Naive thymus-derived CD4-positive, alpha-beta T cell (primary cell): ENCODE results near the gene ILRUN. TPM values are rescaled to one million over a fixed set of nuclear protein-coding genes. Genes with fewer than 3 reads are reported as not detected.
"Not testable (repeated sequence)": the region's sequence is repeated elsewhere in the genome, so short reads cannot be mapped to it uniquely, and the experiment has no call there.

ENCODE experiments used
- ATAC-seq: fragments of 150-1000 bp; cut with Tn5 transposase; 2 replicates; pipeline ENCODE4 v1.10.0; 2021; ENCODE audit warnings: mild to moderate bottlenecking, moderate library complexity
- CTCF ChIA-PET: fragments of 350-600 bp; sonication (Branson Sonifier 250); formaldehyde crosslinking; loops from one replicate; lab custom pipeline; 2021; ENCODE audit warnings: antibody characterized with exemption; lab: Charles Lee
- POLR2A ChIA-PET: fragments of 350-600 bp; sonication (Branson Sonifier 250); formaldehyde crosslinking; loops from one replicate; lab custom pipeline; 2021; ENCODE audit warnings: antibody characterized with exemption, inconsistent platforms; lab: Charles Lee
- DNase-seq, 9 donors: peaks; one replicate each; pipeline versions ENCODE4 v3.0.0 to v3.0.0-alpha.2; 2020 to 2022; ENCODE audit warnings: mixed read lengths in 1 of 9
- H3K27ac ChIP-seq: one replicate; pipeline ENCODE4 v1.7.0; 2013; ENCODE audit warnings: mild to moderate bottlenecking, low read depth, low read length, moderate library complexity
- H3K27me3 ChIP-seq, 2 donors: one replicate each; pipeline ENCODE4 v1.7.0; 2013; ENCODE audit warnings: low read length in 2 of 2, mild to moderate bottlenecking in 2 of 2, moderate library complexity in 2 of 2; ENCODE audit not compliant: control insufficient read depth in 2 of 2, insufficient read depth in 2 of 2
- H3K36me3 ChIP-seq, 3 experiments: 1 replicate in 2 of 3; 2 replicates in 1 of 3; pipeline ENCODE4 v1.7.0; 2013; ENCODE audit warnings: low read length in 3 of 3, mild to moderate bottlenecking in 3 of 3, moderate library complexity in 1 of 3; ENCODE audit not compliant: insufficient read depth in 3 of 3, control insufficient read depth in 2 of 3
- H3K4me1 ChIP-seq, 2 donors: one replicate each; pipeline ENCODE4 v1.7.0; 2013; ENCODE audit warnings: low read length in 2 of 2, mild to moderate bottlenecking in 2 of 2, moderate library complexity in 1 of 2; ENCODE audit not compliant: control insufficient read depth in 2 of 2, insufficient read depth in 2 of 2
- H3K4me3 ChIP-seq: 2 replicates; pipeline ENCODE4 v1.7.0; 2013; ENCODE audit warnings: mild to moderate bottlenecking, low read length
- H3K9me3 ChIP-seq, 3 experiments: 1 replicate in 2 of 3; 2 replicates in 1 of 3; pipeline ENCODE4 v1.7.0; 2013; ENCODE audit warnings: low read length in 3 of 3; ENCODE audit not compliant: control insufficient read depth in 2 of 3
- H3K27ac Mint-ChIP-seq, 9 donors: one replicate each; pipeline ENCODE4 v1.8.0; 2020 to 2022; ENCODE audit warnings: mixed read lengths in 9 of 9, mild to moderate bottlenecking in 8 of 9, moderate library complexity in 5 of 9, inconsistent platforms in 2 of 9
- H3K27me3 Mint-ChIP-seq, 5 donors: one replicate each; pipeline ENCODE4 v1.8.0; 2021 to 2022; ENCODE audit warnings: mixed read lengths in 5 of 5, mild to moderate bottlenecking in 1 of 5
- H3K36me3 Mint-ChIP-seq, 5 donors: one replicate each; pipeline ENCODE4 v1.8.0; 2020 to 2022; ENCODE audit warnings: mixed read lengths in 5 of 5, mild to moderate bottlenecking in 3 of 5, inconsistent platforms in 1 of 5
- H3K4me1 Mint-ChIP-seq, 7 donors: one replicate each; pipeline ENCODE4 v1.8.0; 2020 to 2022; ENCODE audit warnings: mixed read lengths in 7 of 7, mild to moderate bottlenecking in 3 of 7, inconsistent platforms in 1 of 7
- H3K4me3 Mint-ChIP-seq, 10 donors: one replicate each; pipeline ENCODE4 v1.8.0; 2020 to 2022; ENCODE audit warnings: mild to moderate bottlenecking in 10 of 10, mixed read lengths in 10 of 10, moderate library complexity in 6 of 10, inconsistent platforms in 2 of 10
- H3K9me3 Mint-ChIP-seq, 11 donors: one replicate each; pipeline ENCODE4 v1.8.0; 2020 to 2022; ENCODE audit warnings: mixed read lengths in 11 of 11, mild to moderate bottlenecking in 4 of 11, inconsistent platforms in 1 of 11, moderate library complexity in 1 of 11
- intact Hi-C, 2 donors: fragments of 100-400 bp; cut with micrococcal nuclease; formaldehyde crosslinking; loops; one replicate each; pipeline ENCODE4 v1.15.1; 2023
- polyA plus RNA-seq, 2 donors: library from polyadenylated mRNA; unstranded; fragments of 300-500 nt; fragmentation: Illumina TruSeq; gene quantifications; one replicate each; pipeline ENCODE4 v1.2.3, GENCODE V29; 2021
- total RNA-seq, 6 experiments: library from RNA in 5 of 6; stranded (reverse) in 5 of 6; gene quantifications; 1 replicate in 5 of 6; 2 replicates in 1 of 6; pipeline ENCODE4 v1.2.3 and lab custom pipeline; 2021 to 2026

Gene ILRUN
- total and polyA plus RNA-seq, 7 experiments from 2014 or later: 8.8 to 74.6 (median 49.2) TPM

GRCh38 chr6:34680313-34680712 lies 16.3 kb downstream of the ILRUN start:
- intact Hi-C loops, ATAC-seq, H3K36me3 ChIP-seq, H3K36me3 Mint-ChIP-seq, H3K4me3 ChIP-seq, H3K27ac ChIP-seq, H3K27me3 ChIP-seq, H3K9me3 ChIP-seq, H3K9me3 Mint-ChIP-seq, H3K4me1 ChIP-seq, DNase-seq, H3K4me3 Mint-ChIP-seq, H3K27me3 Mint-ChIP-seq, POLR2A ChIA-PET: not testable (repeated sequence)
- Mint-ChIP-seq H3K4me1 (peaks cover 26 to 55% (median 48%) of the 10 kb centered on the region in 7 donors), H3K27ac (peak overlapping the region in 1 of 9 donors; percentile 52)
- CTCF ChIA-PET: interaction anchor here (1.0 kb wide), 1 partner anchor 14 kb away, joined by 3 read pairs; no protein-coding TSS in a partner anchor

GRCh38 chr6:34679552-34680253 lies 16.9 kb downstream of the ILRUN start:
- POLR2A ChIA-PET: no interaction called here
- no peaks in the 10 kb centered on the region for H3K9me3 Mint-ChIP-seq

DNA sequence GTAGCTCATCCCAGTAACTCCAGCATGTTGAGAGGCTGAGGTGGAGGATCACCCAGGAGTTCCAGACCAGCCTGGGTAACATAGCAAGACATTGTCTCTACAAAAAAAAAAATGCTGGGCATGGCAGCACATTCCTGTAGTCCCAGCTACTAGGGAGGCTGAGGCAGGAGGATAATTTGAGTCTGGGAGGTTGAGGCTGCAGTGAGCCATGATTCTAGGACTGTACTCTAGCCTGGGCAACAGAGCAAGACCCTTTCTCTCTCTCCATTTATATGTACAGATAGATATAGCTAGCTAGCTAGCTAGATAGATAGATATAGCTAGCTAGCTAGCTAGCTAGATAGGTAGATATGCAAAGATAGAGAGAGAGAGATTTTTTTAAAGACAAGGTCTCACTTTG lies 20.4 kb downstream of the ILRUN start:
- ChIA-PET CTCF (interaction anchor here (1.3 kb wide), 1 partner anchor 70 kb away, joined by 3 read pairs; no protein-coding TSS in a partner anchor), POLR2A (interaction anchor here (6.1 kb wide), 2 partner anchors 18 to 20 kb away, joined by 49 to 51 read pairs; partner anchors contain the start of gene ILRUN)
- peak overlapping the region in 2 of 10 donors; percentile 32 to 88 for H3K4me3 Mint-ChIP-seq
- H3K36me3 Mint-ChIP-seq: peaks cover 0 to 5% (median 3%) of the 10 kb centered on the region in 5 donors
- peak overlapping the region in 8 of 9 donors; percentile 68 to 96 (median 93) for H3K27ac Mint-ChIP-seq
- Histone ChIP-seq H3K9me3 (no peaks in the 10 kb centered on the region), H3K36me3 (no peaks in the 10 kb centered on the region), H3K27me3 (no peaks in the 10 kb centered on the region), H3K4me1 (peaks cover 28 to 45% of the 10 kb centered on the region in 2 donors), H3K27ac (no peak overlapping the region), H3K4me3 (no peak overlapping the region)
- intact Hi-C loops: no loop called here
- H3K4me1 Mint-ChIP-seq: peaks cover 49 to 75% (median 67%) of the 10 kb centered on the region in 7 donors
- H3K9me3 Mint-ChIP-seq: peaks cover 0 to 2% (median 0%) of the 10 kb centered on the region in 11 donors
- H3K27me3 Mint-ChIP-seq: no peaks in the 10 kb centered on the region
- no peak for DNase-seq
- ATAC-seq: no peak

More at GRCh38 chr6:34679552-34680253, 16.9 kb downstream of the ILRUN start:
- H3K4me1 ChIP-seq: peaks cover 0 to 11% of the 10 kb centered on the region in 2 donors
- H3K36me3 ChIP-seq: no peaks in the 10 kb centered on the region
- H3K27ac ChIP-seq: no peak overlapping the region
- H3K27me3 Mint-ChIP-seq: no peaks in the 10 kb centered on the region
- peaks cover 0 to 4% (median 1%) of the 10 kb centered on the region in 5 donors for H3K36me3 Mint-ChIP-seq
- no peak overlapping the region for H3K4me3 ChIP-seq
- DNase-seq (no peak), ATAC-seq (no peak)
- H3K27ac Mint-ChIP-seq: peak overlapping the region in 6 of 9 donors; percentile 5 to 84 (median 72)
- H3K4me3 Mint-ChIP-seq: peak overlapping the region in 1 of 10 donors; percentile 25
- intact Hi-C loops: no loop called here
- H3K4me1 Mint-ChIP-seq: peaks cover 27 to 56% (median 48%) of the 10 kb centered on the region in 7 donors
- CTCF ChIA-PET: interaction anchor here (1.0 kb wide), 1 partner anchor 14 kb away, joined by 3 read pairs; no protein-coding TSS in a partner anchor
- H3K9me3 ChIP-seq: no peaks in the 10 kb centered on the region
- H3K27me3 ChIP-seq: no peaks in the 10 kb centered on the region

DNA sequence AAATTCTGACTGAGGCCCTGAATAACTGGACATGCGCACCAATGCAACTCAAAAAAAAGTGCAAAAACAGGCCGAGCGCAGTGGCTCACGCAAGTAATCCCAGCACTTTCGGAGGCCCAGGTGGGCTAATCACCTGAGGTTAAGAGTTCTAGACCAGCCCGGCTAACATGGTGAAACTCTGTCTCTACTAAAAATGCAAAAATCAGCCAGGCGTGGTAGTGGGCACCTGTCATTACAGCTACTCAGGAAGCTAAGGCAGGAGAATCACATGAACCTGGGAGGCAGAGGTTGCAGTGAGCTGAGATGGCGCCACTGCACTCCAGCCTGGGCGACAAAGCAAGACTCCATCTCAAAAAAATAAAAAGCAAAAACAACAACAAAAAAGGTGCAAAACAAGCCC lies 21.6 kb downstream of the ILRUN start:
- peaks cover 35 to 48% of the 10 kb centered on the region in 2 donors for H3K4me1 ChIP-seq
- ATAC-seq, H3K4me3 ChIP-seq, H3K27me3 Mint-ChIP-seq, H3K27me3 ChIP-seq, H3K36me3 ChIP-seq, DNase-seq, intact Hi-C loops, H3K9me3 Mint-ChIP-seq, H3K36me3 Mint-ChIP-seq, H3K9me3 ChIP-seq, CTCF ChIA-PET: not testable (repeated sequence)
- H3K27ac ChIP-seq: peak overlapping the region; percentile 75
- POLR2A ChIA-PET: interaction anchor here (0.7 to 6.1 kb wide), 4 partner anchors 17 to 82 kb away, joined by 3 to 51 read pairs (median 26); partner anchors contain the start of genes ILRUN and SNRPC
- Mint-ChIP-seq H3K27ac (peak overlapping the region in 8 of 9 donors; percentile 94 to 97 (median 96)), H3K4me3 (peak overlapping the region in 8 of 10 donors; percentile 19 to 88 (median 79)), H3K4me1 (peaks cover 57 to 76% (median 72%) of the 10 kb centered on the region in 7 donors)

DNA sequence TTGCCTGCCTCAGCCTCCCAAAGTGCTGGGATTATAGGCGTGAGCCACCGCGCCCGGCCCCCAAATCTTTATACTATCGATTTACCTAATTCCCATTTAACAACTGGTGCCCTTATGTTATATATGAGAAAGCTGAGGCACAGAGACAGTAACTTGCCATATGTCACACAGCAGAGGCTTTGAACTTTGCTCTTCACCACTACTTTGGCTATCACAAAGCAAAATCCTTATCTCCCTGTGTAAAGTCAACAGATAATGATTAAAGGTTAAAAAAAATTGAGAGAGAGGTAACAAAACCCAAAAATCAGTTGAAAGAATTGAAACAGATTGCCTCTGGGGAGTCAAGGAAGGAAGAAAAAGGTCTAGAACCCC lies 22.3 kb downstream of the ILRUN start:
- intact Hi-C loops: no loop called here
- Histone ChIP-seq H3K27ac (peak overlapping the region; percentile 75), H3K27me3 (no peaks in the 10 kb centered on the region), H3K36me3 (no peaks in the 10 kb centered on the region), H3K9me3 (no peaks in the 10 kb centered on the region), H3K4me1 (peaks cover 35 to 48% of the 10 kb centered on the region in 2 donors), H3K4me3 (no peak overlapping the region)
- ChIA-PET POLR2A (interaction anchor here (0.5 to 6.1 kb wide), 7 partner anchors 10 to 1870 kb away, joined by 3 to 51 read pairs (median 4); partner anchors contain the start of genes ILRUN and SNRPC), CTCF (interaction anchor here (0.6 kb wide), 1 partner anchor 17 kb away, joined by 3 read pairs; no protein-coding TSS in a partner anchor)
- H3K4me1 Mint-ChIP-seq: peaks cover 54 to 75% (median 68%) of the 10 kb centered on the region in 7 donors
- peak overlapping the region; percentile 21 to 88 (median 80) for H3K4me3 Mint-ChIP-seq
- peaks cover 0 to 4% (median 3%) of the 10 kb centered on the region in 5 donors for H3K36me3 Mint-ChIP-seq
- H3K27me3 Mint-ChIP-seq: no peaks in the 10 kb centered on the region
- H3K27ac Mint-ChIP-seq: peak overlapping the region; percentile 92 to 97 (median 96)
- H3K9me3 Mint-ChIP-seq: peaks cover 0 to 2% (median 0%) of the 10 kb centered on the region in 11 donors
- no peak for ATAC-seq
- DNase-seq: no peak

- Mint-ChIP-seq H3K27me3 (no peaks in the 10 kb centered on the region), H3K36me3 (peaks cover 0 to 7% (median 3%) of the 10 kb centered on the region in 5 donors), H3K9me3 (peaks cover 0 to 2% (median 0%) of the 10 kb centered on the region in 11 donors), H3K27ac (peak overlapping the region; percentile 92 to 97 (median 96)), H3K4me3 (peak overlapping the region; percentile 71 to 88 (median 81)), H3K4me1 (peaks cover 57 to 74% (median 70%) of the 10 kb centered on the region in 7 donors)
- Histone ChIP-seq H3K27me3 (no peaks in the 10 kb centered on the region), H3K4me1 (peaks cover 35 to 48% of the 10 kb centered on the region in 2 donors), H3K27ac (peak overlapping the region; percentile 75), H3K9me3 (no peaks in the 10 kb centered on the region), H3K4me3 (peak overlapping the region; percentile 35), H3K36me3 (no peaks in the 10 kb centered on the region)
- ChIA-PET CTCF (interaction anchor here (0.5 to 1.3 kb wide), 5 partner anchors 11 to 1627 kb away, joined by 3 to 4 read pairs (median 3); partner anchors contain the start of gene ILRUN), POLR2A (interaction anchor here (0.6 to 6.1 kb wide), 8 partner anchors 15 to 1439 kb away, joined by 3 to 51 read pairs (median 6); partner anchors contain the start of genes BLTP3A, ILRUN and SNRPC)
- no peak for ATAC-seq
- DNase-seq: no peak
- intact Hi-C loops: loop anchor here in 1 of 2 donors (2.0 kb wide), 1 partner anchor 84 kb away; the partner anchor contains the start of gene SNRPC
Observed at GRCh38 chr6:34673064-34673463, 23.5 kb downstream of the ILRUN start.
